Measurements from ENCODE around the gene PDGFRA. TPM values are rescaled to one million over a fixed set of nuclear protein-coding genes. Genes with fewer than 3 reads are reported as not detected.
A peak's percentile ranks its signal among the peaks of the same experiment; 100 is the strongest.
"Not testable (repeated sequence)": the region's sequence is repeated elsewhere in the genome, so short reads cannot be mapped to it uniquely, and the experiment has no call there.

The PDGFRA gene
- total RNA-seq, 2 donors from 2014 or later = 0.63 TPM; not detected in 1

GRCh38 chr4:54230484-54231418 is 1.7 kb downstream of the PDGFRA start:
- H3K4me1 Mint-ChIP-seq = peaks cover 26% of the 10 kb centered on the region
- ATAC-seq (no peak), DNase-seq (no peak)
- H3K27ac Mint-ChIP-seq = no peak overlapping the region
- no peaks in the 10 kb centered on the region for H3K9me3 ChIP-seq (ENCODE audit: control insufficient read depth, low read length, poor library complexity, severe bottlenecking)
- H3K27me3 Mint-ChIP-seq = peaks cover 77% of the 10 kb centered on the region
- peaks cover 5% of the 10 kb centered on the region for H3K36me3 Mint-ChIP-seq (ENCODE audit: low read depth)
- no peak overlapping the region for H3K4me3 Mint-ChIP-seq

DNA sequence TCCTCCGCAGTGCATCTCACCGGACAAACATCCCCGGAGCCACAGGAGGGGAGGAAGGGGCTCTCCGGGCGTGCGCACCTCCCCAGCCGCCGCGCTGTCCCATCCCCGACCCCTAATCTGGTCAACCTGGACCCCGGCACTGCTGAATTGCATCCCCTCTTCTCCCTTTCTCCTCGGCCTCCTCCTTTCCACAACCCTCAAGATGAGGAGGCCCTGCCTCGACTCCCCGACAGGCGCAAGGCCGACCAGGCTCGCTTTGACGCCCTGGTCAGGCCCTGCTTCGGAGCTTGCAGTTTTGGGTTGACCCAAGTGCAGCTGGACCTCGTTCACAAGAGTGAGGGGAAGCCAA is 2.3 kb downstream of the PDGFRA start:
- Mint-ChIP-seq H3K27me3 (peaks cover 77% of the 10 kb centered on the region), H3K36me3 (ENCODE audit: low read depth) (peaks cover 5% of the 10 kb centered on the region), H3K27ac (no peak overlapping the region), H3K4me1 (peaks cover 22% of the 10 kb centered on the region), H3K4me3 (no peak overlapping the region)
- DNase-seq (no peak), ATAC-seq (no peak)
- no peaks in the 10 kb centered on the region for H3K9me3 ChIP-seq (ENCODE audit: control insufficient read depth, low read length, poor library complexity, severe bottlenecking)

- no peak overlapping the region for H3K27ac Mint-ChIP-seq
- H3K4me1 Mint-ChIP-seq = peaks cover 17% of the 10 kb centered on the region
- no peaks in the 10 kb centered on the region for H3K9me3 ChIP-seq (ENCODE audit: control insufficient read depth, low read length, poor library complexity, severe bottlenecking)
- ATAC-seq = no peak
- H3K27me3 Mint-ChIP-seq = peaks cover 76% of the 10 kb centered on the region
- DNase-seq = no peak
- peak overlapping the region; percentile 89 for H3K4me3 Mint-ChIP-seq
- H3K36me3 Mint-ChIP-seq (ENCODE audit: low read depth) = peaks cover 5% of the 10 kb centered on the region
Measured at GRCh38 chr4:54231768-54232688, 2.9 kb downstream of the PDGFRA start.

GRCh38 chr4:54233277-54233696 is 4.2 kb downstream of the PDGFRA start:
- H3K36me3 Mint-ChIP-seq (ENCODE audit: low read depth) = peaks cover 6% of the 10 kb centered on the region
- ATAC-seq = peak; percentile 88

GRCh38 chr4:54233697-54234496 is 4.8 kb downstream of the PDGFRA start:
- no peaks in the 10 kb centered on the region for H3K9me3 ChIP-seq (ENCODE audit: control insufficient read depth, low read length, poor library complexity, severe bottlenecking)
- peak; percentile 45 to 55 (median 53) for DNase-seq
- H3K27me3 Mint-ChIP-seq = peaks cover 75% of the 10 kb centered on the region
- peaks cover 8% of the 10 kb centered on the region for H3K36me3 Mint-ChIP-seq (ENCODE audit: low read depth)
- peak overlapping the region; percentile 89 for H3K4me3 Mint-ChIP-seq
- peaks cover 12% of the 10 kb centered on the region for H3K4me1 Mint-ChIP-seq
- peak; percentile 64 for ATAC-seq
- peak overlapping the region; percentile 21 for H3K27ac Mint-ChIP-seq

More at GRCh38 chr4:54233277-54233696, 4.2 kb downstream of the PDGFRA start:
- Mint-ChIP-seq H3K4me3 (peak overlapping the region; percentile 89), H3K4me1 (peaks cover 15% of the 10 kb centered on the region), H3K27ac (peak overlapping the region; percentile 21), H3K27me3 (peaks cover 76% of the 10 kb centered on the region)
- peak; percentile 43 to 59 (median 47) for DNase-seq
- no peaks in the 10 kb centered on the region for H3K9me3 ChIP-seq (ENCODE audit: control insufficient read depth, low read length, poor library complexity, severe bottlenecking)

- Mint-ChIP-seq H3K27me3 (peaks cover 67% of the 10 kb centered on the region), H3K4me1 (peaks cover 8% of the 10 kb centered on the region), H3K4me3 (peak overlapping the region; percentile 89), H3K36me3 (ENCODE audit: low read depth) (peaks cover 5% of the 10 kb centered on the region), H3K27ac (no peak overlapping the region)
- no peak for DNase-seq
- H3K9me3 ChIP-seq (ENCODE audit: control insufficient read depth, low read length, poor library complexity, severe bottlenecking) = no peaks in the 10 kb centered on the region
- no peak for ATAC-seq
Measured at GRCh38 chr4:54234497-54235205, 5.6 kb downstream of the PDGFRA start.

GRCh38 chr4:54236316-54236715 is 7.2 kb downstream of the PDGFRA start:
- H3K4me3 Mint-ChIP-seq; ATAC-seq; DNase-seq; H3K4me1 Mint-ChIP-seq; H3K36me3 Mint-ChIP-seq (ENCODE audit: low read depth); H3K27ac Mint-ChIP-seq; H3K9me3 ChIP-seq (ENCODE audit: control insufficient read depth, low read length, poor library complexity, severe bottlenecking): not testable (repeated sequence)
- peaks cover 59% of the 10 kb centered on the region for H3K27me3 Mint-ChIP-seq

GRCh38 chr4:54237770-54238169 is 8.7 kb downstream of the PDGFRA start:
- ATAC-seq (no peak), DNase-seq (no peak)
- no peaks in the 10 kb centered on the region for H3K9me3 ChIP-seq (ENCODE audit: control insufficient read depth, low read length, poor library complexity, severe bottlenecking)
- Mint-ChIP-seq H3K27me3 (peaks cover 52% of the 10 kb centered on the region), H3K36me3 (ENCODE audit: low read depth) (peaks cover 7% of the 10 kb centered on the region), H3K4me3 (no peak overlapping the region), H3K4me1 (peaks cover 3% of the 10 kb centered on the region), H3K27ac (peak overlapping the region; percentile 43)

DNA sequence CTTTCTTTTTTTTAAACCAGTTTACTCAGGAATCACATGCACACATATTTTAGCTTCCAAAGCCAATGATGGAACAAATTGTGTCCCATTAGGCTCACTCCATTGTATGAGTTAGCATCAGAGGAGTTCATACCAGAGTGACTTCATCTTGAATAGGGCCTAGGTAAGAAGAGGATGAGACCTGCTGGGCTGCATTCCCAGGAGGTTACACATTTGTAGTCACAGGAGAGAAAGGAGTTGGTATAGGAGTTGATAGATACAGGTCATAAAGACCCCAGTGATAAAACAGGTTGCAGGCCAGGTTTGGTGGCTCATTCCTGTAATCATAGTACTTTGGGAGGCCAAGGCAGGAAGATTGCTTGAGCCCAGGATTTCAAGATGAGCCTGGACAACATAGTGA is 9.3 kb downstream of the PDGFRA start:
- ATAC-seq (no peak), DNase-seq (no peak)
- Mint-ChIP-seq H3K4me3 (no peak overlapping the region), H3K36me3 (ENCODE audit: low read depth) (peaks cover 7% of the 10 kb centered on the region), H3K4me1 (peaks cover 3% of the 10 kb centered on the region), H3K27ac (peak overlapping the region; percentile 43), H3K27me3 (peaks cover 58% of the 10 kb centered on the region)
- H3K9me3 ChIP-seq (ENCODE audit: control insufficient read depth, low read length, poor library complexity, severe bottlenecking) = no peaks in the 10 kb centered on the region

- H3K27ac Mint-ChIP-seq; H3K4me1 Mint-ChIP-seq; H3K36me3 Mint-ChIP-seq (ENCODE audit: low read depth); ATAC-seq; H3K4me3 Mint-ChIP-seq; H3K9me3 ChIP-seq (ENCODE audit: control insufficient read depth, low read length, poor library complexity, severe bottlenecking); DNase-seq: not testable (repeated sequence)
- peaks cover 44% of the 10 kb centered on the region for H3K27me3 Mint-ChIP-seq
Measured at GRCh38 chr4:54241268-54241823, 12.3 kb downstream of the PDGFRA start.

- H3K9me3 ChIP-seq (ENCODE audit: control insufficient read depth, low read length, poor library complexity, severe bottlenecking); H3K27ac Mint-ChIP-seq; H3K4me3 Mint-ChIP-seq; ATAC-seq; H3K36me3 Mint-ChIP-seq (ENCODE audit: low read depth); H3K4me1 Mint-ChIP-seq; DNase-seq: not testable (repeated sequence)
- H3K27me3 Mint-ChIP-seq = peaks cover 24% of the 10 kb centered on the region
Measured at GRCh38 chr4:54243541-54243940, 14.4 kb downstream of the PDGFRA start.

DNA sequence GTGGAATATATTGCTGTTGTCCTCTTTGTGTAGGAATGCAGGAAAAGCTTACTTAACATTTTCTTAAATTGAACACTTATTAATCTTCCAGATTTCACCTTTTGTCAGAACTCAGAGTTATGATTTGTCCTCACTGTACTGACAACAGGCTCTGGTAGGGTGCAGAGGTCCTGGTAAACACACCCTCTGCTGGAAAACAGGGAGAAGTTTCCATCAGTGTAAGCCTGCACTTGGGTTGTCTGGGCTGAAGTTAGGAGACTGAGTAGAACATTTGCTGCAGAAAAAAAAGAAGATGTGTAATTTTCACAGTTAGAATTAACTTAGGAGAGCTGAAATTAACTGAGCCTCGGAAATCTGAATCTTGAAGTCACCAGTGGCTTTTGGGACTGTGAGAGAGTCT is 23.2 kb downstream of the PDGFRA start:
- H3K4me3 Mint-ChIP-seq; H3K9me3 ChIP-seq (ENCODE audit: control insufficient read depth, low read length, poor library complexity, severe bottlenecking); ATAC-seq; H3K36me3 Mint-ChIP-seq (ENCODE audit: low read depth); H3K27ac Mint-ChIP-seq; H3K4me1 Mint-ChIP-seq; DNase-seq: not testable (repeated sequence)
- peaks cover 15% of the 10 kb centered on the region for H3K27me3 Mint-ChIP-seq

Data from T-helper 17 cell (primary cell).